GM21825 (cell line): ENCODE data around the gene GRIK1.

ENCODE experiments used
- ATAC-seq: cut with Tn5 transposase; IDR thresholded peaks from one replicate; pipeline ENCODE4 v1.9.1; 2021; ENCODE audit warnings: mild to moderate bottlenecking, moderate library complexity; ENCODE audit not compliant: unreplicated experiment

The GRIK1 gene

DNA sequence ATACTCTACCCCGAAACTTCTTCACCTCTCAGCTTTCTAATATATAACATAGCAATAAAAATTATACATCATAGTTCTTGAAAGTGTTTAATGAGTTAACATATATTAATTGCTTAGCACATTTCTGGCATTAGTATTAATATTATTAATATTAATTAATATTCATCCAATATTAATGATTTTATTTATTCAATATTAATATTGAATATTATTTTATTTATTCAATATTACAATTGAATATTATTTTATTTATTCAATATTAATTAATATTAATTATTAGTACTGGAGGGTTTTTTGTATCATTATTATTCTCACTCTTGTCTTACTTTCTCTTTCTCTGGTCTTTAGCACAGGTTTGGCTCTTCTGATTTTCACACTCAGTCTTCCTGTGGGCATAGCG, 105.2 kb downstream of the GRIK1 start:
- no peak for ATAC-seq

DNA sequence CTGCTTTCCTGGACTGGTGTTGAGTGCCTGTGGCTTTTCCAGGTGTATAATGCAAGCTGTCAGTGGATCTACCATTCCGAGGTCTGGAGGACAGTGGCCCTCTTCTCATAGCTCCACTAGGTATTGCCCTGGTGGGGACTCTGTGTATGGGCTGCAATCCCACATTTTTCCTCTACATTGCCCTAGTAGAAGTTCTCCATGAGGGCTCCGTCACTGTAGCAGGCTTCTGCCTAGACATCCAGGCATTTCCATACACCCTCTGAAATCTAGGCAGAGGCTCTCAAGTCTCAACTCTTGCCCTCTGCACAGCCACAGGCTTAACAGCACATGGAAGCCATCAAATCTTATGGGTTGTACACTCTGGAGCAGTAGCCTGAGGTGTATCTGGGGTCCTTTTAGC, 107.6 kb downstream of the GRIK1 start:
- ATAC-seq: no peak

DNA sequence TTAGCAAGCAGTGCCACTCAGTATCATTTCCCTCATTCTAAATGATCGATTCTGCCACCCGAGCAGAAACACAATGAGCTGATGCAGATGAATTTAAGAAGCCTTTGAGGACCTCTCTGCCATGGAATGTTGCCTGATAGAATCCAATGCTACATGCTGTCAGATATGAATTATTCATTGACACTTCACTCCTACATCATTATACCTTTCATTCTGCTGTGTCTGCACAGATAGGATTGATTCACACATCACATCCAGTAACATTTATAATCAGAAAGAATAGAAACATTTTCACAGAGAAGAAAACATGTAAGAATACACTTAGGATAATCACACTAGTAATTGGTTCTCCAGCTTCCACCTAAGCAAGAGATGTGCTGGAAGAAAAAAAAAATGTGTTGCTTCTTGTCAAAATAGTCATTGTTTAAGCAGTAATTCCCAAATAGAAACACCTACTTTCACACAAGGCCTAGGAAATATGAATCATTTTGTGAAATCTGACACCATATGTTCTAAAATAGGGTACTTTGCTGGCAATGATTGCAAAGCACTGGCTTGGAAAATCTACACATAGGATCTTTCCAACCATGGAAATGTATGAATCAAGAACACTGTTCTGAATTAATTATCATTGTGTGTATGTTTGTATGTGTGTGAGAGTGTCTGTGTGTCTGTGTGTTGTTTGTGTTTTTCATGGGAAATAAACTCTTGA, 110.1 kb downstream of the GRIK1 start:
- no peak for ATAC-seq

DNA sequence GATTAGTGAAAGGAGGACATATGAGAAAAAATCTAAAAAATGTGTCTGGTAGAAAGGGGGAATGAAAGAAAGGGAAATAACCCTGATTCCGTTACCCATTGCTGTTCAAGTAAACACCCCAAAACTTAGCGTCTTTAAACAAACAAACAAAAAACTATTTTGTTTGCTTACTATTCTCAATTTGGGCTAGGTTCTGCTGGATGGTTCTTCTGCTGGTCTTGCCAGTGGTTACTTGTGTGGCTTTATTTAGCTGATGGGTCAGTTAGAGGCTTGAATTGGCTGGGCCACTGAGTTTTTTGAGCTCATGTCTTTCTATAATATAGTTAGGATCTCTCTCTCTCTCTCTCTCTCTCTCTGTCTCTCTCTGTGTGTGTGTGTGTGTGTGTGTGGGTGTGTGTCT, 112.1 kb downstream of the GRIK1 start:
- ATAC-seq: no peak

DNA sequence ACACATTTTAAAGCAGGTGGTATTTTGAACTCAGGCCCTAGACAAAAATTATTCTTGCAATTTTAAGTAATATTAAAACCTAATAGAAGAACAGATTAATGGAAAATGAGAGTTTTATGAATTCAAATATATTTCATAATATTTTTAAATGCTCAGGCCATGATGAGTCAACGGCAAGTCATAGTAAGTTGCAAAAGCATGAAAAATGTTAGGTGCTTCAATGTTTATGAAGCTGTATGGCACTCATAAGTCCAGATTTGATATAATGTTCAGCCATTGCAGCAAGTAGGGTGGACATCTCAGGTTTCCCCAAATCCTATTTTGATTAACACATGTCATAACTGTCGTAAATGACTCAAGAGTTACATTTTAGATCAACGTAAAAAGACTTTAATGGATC, 112.6 kb downstream of the GRIK1 start:
- no peak for ATAC-seq

DNA sequence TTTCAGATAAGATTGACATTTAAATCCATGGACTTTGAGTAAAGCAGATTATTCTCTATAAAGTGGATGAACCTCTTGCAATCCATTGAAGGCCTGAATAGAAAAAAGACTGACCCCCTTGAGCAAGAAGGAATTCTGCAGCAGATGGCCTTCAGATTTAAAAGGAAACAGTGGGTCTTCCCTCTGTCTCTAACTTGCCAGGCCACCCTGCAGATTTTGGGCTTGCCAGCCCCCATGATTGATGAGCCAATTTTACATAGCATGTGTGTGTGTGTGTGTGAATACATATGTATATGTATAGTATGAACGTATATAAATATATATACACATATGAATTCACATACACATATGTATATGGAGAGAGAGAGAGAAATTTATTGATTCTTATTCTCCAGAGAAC, 113.4 kb downstream of the GRIK1 start:
- no peak for ATAC-seq

DNA sequence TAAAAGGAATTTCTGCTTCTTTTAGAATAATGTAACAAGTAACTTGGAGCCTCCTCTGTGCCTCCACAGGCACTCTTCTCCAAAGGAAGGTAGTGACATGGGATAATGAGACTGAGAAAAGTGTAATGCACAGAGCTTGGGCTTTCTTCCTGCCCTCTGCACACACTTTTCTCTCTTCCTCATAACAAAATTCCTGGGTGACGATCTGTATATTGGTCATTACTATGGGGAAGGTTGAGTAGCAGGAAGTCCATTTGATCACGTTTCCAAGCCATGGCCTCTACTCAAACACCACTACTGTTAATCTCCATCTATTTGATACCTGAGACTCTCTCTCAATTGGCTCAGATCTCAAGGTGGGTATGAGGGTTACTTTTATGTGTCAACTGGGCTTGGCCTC, 113.9 kb downstream of the GRIK1 start:
- no peak for ATAC-seq

DNA sequence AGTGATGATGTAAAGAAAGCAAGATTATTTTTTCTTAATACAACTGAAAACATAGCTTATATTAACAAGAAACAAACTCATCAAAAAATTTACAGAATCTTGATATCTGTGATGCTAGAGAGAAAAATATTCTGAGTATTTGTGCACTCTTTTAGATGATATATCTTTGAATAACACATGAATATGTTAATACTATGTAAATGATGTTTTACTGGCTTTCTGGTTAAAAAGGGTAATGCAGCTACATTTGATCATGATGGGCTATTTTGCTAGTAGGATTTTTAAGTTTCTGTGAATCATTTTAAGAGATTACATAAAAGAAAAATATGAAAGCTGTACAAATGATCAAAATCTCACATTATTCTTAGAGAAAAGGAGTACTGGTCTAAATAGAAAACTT, 114.5 kb downstream of the GRIK1 start:
- no peak for ATAC-seq

DNA sequence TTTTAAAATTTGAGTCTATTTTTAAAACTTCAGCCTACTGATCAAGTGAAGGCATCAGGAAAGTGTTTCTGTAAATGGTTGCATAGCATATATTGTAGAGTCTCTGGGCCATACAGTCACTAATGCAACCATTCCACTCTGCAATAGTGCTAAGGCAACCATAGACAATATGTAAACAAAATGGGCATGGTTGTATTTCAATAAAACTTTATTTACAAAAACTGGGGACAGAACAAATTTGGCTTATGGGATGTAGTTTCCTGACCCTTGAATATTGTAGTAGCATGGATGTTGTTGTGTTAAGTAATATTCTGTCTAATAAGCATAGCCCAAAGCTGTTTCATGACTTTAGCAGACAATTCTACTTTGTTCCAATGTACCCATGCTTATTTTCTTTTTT, 117.7 kb downstream of the GRIK1 start:
- no peak for ATAC-seq

DNA sequence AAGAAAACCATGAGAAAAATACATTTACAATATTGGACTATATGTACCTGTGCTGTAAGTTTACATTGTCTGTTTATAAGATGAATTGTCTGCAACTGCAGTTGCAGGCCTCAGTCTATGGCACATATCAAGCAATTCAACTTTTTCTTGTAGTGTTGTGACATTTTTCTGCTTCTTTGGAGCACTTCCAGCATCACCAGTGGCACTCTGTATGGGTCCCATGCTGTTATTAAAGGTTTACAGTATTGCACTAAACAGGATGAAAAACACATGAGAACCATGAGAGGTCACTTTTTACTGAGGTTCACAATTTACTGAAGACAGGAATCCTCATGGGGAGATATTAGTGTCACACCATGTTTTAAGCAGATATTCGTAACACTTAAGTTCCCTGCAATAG, 118.6 kb downstream of the GRIK1 start:
- no peak for ATAC-seq

DNA sequence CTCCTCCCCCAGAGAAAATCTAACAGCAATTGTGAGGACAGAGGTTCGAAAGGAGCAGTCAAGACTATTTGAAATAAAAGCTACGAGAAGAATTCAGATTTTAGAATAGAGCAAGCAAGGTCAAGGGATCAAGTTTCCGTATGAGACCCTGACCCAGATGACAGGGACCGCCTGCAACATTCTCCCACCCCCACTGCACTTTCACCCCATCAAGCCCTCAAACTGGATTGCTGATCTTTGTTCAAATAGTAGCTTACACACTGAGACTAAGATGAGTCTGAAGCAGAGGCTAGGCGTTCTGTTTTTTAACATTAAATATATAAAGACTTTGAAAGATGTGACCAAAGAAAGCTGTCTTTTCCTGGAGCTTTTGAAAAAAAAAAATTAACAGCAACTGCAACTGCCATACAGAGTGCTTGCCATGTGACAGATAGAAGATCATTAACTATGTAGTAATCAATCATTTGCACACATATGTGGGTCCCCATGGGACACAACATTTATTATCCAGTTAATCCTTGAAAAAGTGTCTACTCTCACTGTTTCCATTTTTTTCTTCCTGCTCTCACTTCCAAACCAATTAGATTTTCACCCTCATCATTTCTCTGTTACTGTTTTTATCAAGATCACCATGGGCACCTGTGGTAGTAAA, 120.0 kb downstream of the GRIK1 start:
- no peak for ATAC-seq

DNA sequence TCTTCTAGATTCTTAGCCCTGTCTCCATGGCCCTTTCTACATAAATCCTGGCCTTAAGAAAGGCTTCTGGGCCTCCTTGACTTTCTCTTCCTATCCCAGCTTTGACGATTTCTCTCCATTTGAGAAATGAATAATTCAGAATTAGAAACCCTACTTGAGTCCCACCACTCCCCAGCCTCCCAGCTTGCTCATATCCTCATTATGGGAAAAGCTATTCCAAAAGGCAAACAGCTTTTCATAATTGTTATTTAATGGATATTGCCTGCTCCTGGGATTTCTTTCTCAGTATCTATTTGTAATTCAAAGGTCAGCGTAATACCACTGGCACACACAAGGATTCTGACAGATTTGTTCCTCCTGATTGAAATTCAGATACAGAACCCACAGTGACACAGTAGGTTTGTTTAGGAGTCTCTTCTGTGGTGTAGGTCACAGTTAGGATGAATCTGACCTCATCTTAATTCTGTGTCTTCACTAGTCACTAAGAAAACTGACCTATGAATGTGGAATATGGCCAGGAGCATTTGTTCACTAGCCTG, 121.3 kb downstream of the GRIK1 start:
- ATAC-seq: no peak

DNA sequence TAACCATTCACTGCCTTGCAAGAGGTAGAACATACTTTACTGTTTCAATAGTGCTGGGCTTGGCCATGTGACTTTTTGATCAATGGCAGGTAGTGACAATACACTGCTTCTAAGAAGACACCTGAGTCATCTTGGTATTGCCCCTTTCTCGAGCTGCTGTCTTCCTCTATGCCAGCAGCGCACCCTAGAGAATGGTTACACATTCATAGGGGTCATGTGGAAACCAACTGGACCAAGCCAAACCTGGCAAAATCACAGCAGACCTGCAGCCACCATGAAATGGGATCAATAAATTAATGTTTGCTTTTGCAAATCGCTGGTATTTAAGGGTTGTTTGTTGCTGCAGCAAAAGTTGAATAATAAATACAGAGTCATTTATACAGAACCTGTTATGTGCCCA, 122.3 kb downstream of the GRIK1 start:
- no peak for ATAC-seq

DNA sequence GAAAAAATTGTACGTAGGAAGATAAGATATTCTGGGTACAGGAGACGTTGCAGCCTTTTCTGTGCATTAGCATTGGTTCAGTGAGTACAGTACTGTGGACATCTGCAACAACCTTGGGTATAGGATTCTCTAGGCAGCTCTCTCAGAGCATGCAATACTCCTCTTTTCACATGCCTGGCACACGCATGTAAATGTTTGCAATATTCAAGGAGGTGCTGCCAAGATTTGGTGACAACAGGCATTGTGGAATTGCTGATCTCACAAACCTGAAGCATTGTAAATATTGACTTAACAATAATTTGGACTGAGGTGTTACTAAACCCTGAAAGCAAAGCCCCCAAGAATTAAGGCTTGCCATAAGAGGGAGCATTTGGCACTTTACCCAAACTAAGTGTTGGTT, 126.8 kb downstream of the GRIK1 start:
- no peak for ATAC-seq

DNA sequence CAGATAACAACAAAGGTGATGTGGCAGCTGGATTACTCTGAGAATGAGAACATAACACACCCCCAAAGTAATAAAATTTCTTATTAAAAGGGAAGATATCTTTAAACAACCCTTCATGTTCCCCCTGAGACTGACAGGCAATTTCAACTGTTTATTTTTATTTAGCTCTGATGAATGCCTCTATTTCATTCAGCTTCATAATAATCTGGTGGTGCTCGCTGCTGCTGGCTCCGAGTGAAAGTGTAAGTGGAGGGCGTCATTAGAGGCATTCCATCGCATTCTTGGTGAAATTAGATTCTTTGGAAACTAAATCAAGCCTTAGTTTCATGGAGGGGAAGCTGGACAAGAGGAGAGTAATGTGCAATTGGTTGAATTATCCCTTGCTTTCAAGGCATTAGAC, 128.9 kb downstream of the GRIK1 start:
- ATAC-seq: no peak

DNA sequence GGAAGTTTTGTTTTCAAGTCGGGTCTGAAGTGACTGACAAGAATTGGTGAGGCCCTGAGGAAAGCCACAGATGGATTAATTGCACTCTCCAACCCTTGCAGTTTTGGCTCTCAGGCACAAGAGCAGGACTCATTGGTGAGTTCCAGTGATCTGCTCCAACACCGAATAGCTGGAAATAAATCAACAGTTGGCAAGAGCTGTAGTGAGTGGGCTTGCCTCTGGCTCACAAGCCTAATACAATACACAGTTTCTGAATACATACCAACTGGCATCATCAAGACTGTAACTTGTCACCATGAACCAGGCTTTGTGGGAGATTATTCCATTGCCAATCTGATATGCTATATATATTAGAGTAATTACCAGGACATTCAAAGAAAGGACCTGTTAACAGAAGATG, 131.6 kb downstream of the GRIK1 start:
- no peak for ATAC-seq

DNA sequence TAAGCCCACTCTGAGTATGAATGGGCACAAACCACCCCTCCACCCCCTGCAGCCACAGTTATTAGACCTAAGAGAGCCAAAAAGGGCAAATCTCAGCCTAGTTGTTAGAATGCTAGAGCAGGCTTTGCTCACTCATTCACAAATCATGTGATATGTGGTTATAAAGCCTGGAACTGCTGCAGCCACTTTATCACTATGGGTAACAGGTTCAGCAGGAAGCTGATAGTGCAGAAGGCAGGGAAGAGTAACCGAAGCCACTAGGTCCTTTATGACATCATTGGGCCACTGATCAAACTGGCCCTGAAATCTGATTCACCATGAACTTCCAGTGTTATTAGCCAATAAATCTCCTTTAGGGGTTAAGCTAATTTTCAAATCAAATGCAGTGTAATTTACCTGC, 134.7 kb downstream of the GRIK1 start:
- no peak for ATAC-seq

DNA sequence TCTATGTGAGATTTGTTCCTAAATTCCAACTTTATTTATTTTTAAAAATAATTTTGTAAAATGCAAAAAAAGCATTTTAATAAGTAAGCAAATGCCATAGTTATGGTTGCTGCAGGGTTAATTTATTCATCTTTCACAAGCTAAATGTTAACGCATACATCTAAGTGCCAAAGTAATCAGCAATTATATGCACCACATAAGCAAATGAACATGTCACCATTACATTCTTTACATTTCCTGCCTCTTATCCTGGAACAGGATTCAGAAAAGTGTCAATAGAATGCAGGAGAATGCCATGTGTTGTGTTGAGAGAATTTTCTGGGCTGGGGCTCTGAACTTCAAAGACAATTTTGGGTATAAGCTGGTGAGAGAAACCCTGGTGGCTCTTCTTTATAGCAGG, 136.6 kb downstream of the GRIK1 start:
- no peak for ATAC-seq

DNA sequence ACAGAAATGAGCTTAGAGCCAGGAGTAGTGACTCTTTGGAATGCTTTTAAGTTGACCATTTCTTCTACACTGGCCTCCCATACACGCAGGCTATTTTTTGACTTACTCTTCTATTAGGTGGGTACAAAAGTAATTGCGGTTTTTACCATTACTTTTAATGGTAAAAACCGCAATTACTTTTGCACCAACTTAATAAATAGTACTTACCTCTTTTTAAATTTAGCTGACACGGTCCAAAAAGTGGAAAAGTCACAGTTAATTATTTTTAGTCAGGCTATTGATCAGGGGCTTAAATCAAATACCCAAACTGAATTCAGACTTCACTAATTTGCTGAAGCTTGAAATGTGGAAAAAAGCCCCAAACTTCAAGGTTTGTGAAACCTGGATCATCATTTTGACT, 138.7 kb downstream of the GRIK1 start:
- ATAC-seq: no peak

DNA sequence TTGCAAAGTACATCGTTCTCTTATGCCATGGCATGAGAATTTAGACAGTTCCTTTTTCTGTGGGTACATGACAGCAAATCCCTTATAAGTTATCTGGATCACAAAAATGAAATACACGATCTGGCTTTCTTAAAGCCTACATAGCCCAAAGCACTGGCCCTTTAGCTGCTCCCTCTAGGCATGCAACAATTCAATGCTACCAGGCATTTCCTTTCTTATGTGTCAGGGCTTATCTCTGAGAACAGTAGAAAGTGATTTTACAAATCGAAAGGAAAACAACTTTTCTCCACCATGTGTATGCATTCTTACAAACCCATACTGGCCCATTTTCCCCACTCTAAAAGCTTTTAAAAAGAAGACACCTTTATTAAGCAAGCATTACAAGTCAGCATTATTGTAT, 139.7 kb downstream of the GRIK1 start:
- no peak for ATAC-seq

DNA sequence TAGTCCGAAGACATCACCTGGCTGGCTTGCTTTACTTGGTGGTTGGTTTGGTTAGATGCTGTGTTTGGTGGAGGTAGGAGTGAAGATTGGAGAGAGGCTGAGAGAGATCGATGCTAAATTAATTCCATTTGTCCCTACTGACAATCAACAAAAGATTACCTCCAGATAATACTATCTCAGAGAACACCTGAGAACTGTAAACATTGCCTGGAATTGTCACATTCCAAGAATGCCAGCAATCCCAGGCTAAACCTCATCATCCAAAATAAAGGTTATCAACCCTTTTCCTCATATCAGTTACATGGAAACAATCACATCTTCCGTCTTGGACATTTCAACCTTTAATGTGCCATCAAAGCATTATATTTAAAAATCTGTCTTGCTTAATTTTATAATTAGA, 141.0 kb downstream of the GRIK1 start:
- ATAC-seq: no peak

DNA sequence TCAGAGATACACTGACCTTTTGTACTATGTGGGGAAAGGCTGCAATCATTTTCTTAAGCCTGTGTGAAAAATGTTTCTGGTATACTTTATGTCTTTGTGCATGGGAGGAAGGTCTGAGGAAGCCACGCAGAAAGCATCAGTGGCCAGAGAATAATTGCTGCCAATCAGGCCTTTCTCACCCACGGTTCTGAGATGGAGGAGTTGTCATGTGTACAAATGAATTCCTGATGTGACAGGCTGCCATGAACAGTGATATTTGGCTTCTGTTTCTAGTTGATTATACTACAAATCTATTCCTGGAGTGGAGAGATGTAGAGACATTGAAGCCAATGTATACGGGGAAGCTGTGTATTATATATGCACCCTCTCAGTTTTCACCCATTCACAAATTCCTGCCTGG, 142.6 kb downstream of the GRIK1 start:
- no peak for ATAC-seq

DNA sequence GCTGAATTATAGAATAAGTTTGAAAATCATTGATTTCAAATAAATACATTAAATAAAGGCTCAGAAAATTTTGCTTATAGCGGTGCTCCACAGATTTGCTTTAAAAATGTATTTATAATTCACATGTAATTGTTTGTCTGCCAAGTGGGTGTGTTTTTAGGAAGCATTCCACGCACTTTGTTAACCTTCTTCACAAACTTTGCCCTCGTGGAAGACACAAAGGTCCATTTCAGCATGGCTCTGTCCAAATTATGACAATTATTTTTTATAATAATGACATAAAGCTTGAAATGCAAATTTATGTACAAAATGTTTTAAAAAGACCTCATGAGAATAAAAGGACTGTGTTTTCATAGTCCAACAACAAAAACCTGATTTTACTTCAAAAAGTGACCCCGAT, 146.1 kb downstream of the GRIK1 start:
- ATAC-seq: no peak
